Measurements from ENCODE around the gene OTOG. TPM values are rescaled to one million over a fixed set of nuclear protein-coding genes. Genes with fewer than 3 reads are reported as not detected.
"Not testable (repeated sequence)": the region's sequence is repeated elsewhere in the genome, so short reads cannot be mapped to it uniquely, and the experiment has no call there.

Gene OTOG
- total and polyA plus RNA-seq, 7 experiments from 2014 or later, result not detected

- Histone ChIP-seq H3K27me3 (ENCODE audit: control insufficient read depth in 2 of 2, insufficient read depth in 2 of 2, low read length in 2 of 2) (no peaks in the 10 kb centered on the region), H3K36me3 (ENCODE audit: control insufficient read depth in 2 of 3, insufficient read depth in 3 of 3, low read length in 3 of 3) (no peaks in the 10 kb centered on the region), H3K4me1 (ENCODE audit: control insufficient read depth in 2 of 2, insufficient read depth in 2 of 2, low read length in 2 of 2) (no peaks in the 10 kb centered on the region), H3K27ac (ENCODE audit: low read depth, low read length) (no peak overlapping the region), H3K4me3 (ENCODE audit: low read length) (no peak overlapping the region), H3K9me3 (ENCODE audit: control insufficient read depth in 2 of 3, low read length in 3 of 3) (no peaks in the 10 kb centered on the region)
- Mint-ChIP-seq H3K9me3 (no peaks in the 10 kb centered on the region), H3K4me3 (no peak overlapping the region), H3K27me3 (peaks cover 4 to 25% (median 14%) of the 10 kb centered on the region in 5 donors), H3K4me1 (peaks cover 0 to 1% (median 0%) of the 10 kb centered on the region in 7 donors), H3K27ac (no peak overlapping the region), H3K36me3 (no peaks in the 10 kb centered on the region)
- intact Hi-C loops (cut with micrococcal nuclease), result no loop called here
- no peak for ATAC-seq
- ChIA-PET POLR2A (no interaction called here), CTCF (interaction anchor here (0.6 kb wide), 1 partner anchor 13 kb away, joined by 3 read pairs; no protein-coding TSS in a partner anchor)
- no peak for DNase-seq
These were observed 65.4 kb downstream of the OTOG start for GRCh38 chr11:17612221-17613188.

GRCh38 chr11:17613428-17613962, 66.4 kb downstream of the OTOG start:
- no peak overlapping the region for H3K27ac ChIP-seq (ENCODE audit: low read depth, low read length)
- intact Hi-C loops (cut with micrococcal nuclease), result no loop called here
- no peaks in the 10 kb centered on the region for H3K9me3 ChIP-seq (ENCODE audit: control insufficient read depth in 2 of 3, low read length in 3 of 3)
- ATAC-seq (no peak), DNase-seq (no peak)
- no peaks in the 10 kb centered on the region for H3K4me1 ChIP-seq (ENCODE audit: control insufficient read depth in 2 of 2, insufficient read depth in 2 of 2, low read length in 2 of 2)
- H3K9me3 Mint-ChIP-seq, result no peaks in the 10 kb centered on the region
- H3K4me3 Mint-ChIP-seq, result no peak overlapping the region
- ChIA-PET CTCF (no interaction called here), POLR2A (no interaction called here)
- H3K36me3 ChIP-seq (ENCODE audit: control insufficient read depth in 2 of 3, insufficient read depth in 3 of 3, low read length in 3 of 3), result no peaks in the 10 kb centered on the region
- H3K27me3 ChIP-seq (ENCODE audit: control insufficient read depth in 2 of 2, insufficient read depth in 2 of 2, low read length in 2 of 2), result no peaks in the 10 kb centered on the region
- no peak overlapping the region for H3K27ac Mint-ChIP-seq
- H3K4me1 Mint-ChIP-seq, result peaks cover 0 to 1% (median 0%) of the 10 kb centered on the region in 7 donors
- H3K27me3 Mint-ChIP-seq, result peaks cover 4 to 30% (median 14%) of the 10 kb centered on the region in 5 donors
- H3K36me3 Mint-ChIP-seq, result no peaks in the 10 kb centered on the region
- H3K4me3 ChIP-seq (ENCODE audit: low read length), result no peak overlapping the region

- H3K9me3 Mint-ChIP-seq, result peaks cover 0 to under 1% (median 0%) of the 10 kb centered on the region in 11 donors
- CTCF ChIA-PET, result no interaction called here
- intact Hi-C loops (cut with micrococcal nuclease), result no loop called here
These were observed 66.9 kb downstream of the OTOG start for GRCh38 chr11:17613983-17614382.

DNA sequence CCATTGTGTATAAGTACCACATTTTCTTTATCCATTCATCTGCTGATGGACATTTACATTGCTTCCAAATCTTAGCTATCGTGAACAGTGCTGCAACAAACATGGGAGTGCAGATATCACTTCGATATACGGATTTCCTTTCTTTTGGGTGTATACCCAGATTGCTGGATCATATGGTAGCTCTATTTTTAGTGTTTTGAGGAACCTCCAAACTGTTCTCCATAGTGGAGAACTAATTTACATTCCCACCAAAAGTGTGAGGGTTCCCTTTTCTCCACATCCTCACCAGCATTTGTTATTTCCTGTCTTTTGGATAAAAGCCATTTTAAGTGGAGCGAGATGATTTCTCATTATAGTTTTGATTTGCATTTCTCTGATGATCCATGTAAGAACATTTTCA, 75.7 kb downstream of the OTOG start:
- H3K4me3 Mint-ChIP-seq; DNase-seq; POLR2A ChIA-PET; H3K4me1 ChIP-seq (ENCODE audit: control insufficient read depth in 2 of 2, insufficient read depth in 2 of 2, low read length in 2 of 2); ATAC-seq; H3K9me3 ChIP-seq (ENCODE audit: control insufficient read depth in 2 of 3, low read length in 3 of 3); CTCF ChIA-PET; H3K36me3 ChIP-seq (ENCODE audit: control insufficient read depth in 2 of 3, insufficient read depth in 3 of 3, low read length in 3 of 3); H3K4me3 ChIP-seq (ENCODE audit: low read length); H3K36me3 Mint-ChIP-seq; H3K4me1 Mint-ChIP-seq; H3K27ac ChIP-seq (ENCODE audit: low read depth, low read length); H3K27ac Mint-ChIP-seq; H3K27me3 ChIP-seq (ENCODE audit: control insufficient read depth in 2 of 2, insufficient read depth in 2 of 2, low read length in 2 of 2); intact Hi-C loops (cut with micrococcal nuclease): not testable (repeated sequence)
- peaks cover 3 to 30% (median 14%) of the 10 kb centered on the region in 11 donors for H3K9me3 Mint-ChIP-seq
- H3K27me3 Mint-ChIP-seq, result peaks cover 37 to 72% (median 49%) of the 10 kb centered on the region in 5 donors

More at GRCh38 chr11:17613983-17614382, 66.9 kb downstream of the OTOG start:
- Mint-ChIP-seq H3K27me3 (peaks cover 4 to 33% (median 14%) of the 10 kb centered on the region in 5 donors), H3K36me3 (no peaks in the 10 kb centered on the region), H3K4me1 (peaks cover 0 to 1% (median 0%) of the 10 kb centered on the region in 7 donors), H3K4me3 (no peak overlapping the region), H3K27ac (no peak overlapping the region)
- no peak for ATAC-seq
- Histone ChIP-seq H3K27me3 (ENCODE audit: control insufficient read depth in 2 of 2, insufficient read depth in 2 of 2, low read length in 2 of 2) (no peaks in the 10 kb centered on the region), H3K4me1 (ENCODE audit: control insufficient read depth in 2 of 2, insufficient read depth in 2 of 2, low read length in 2 of 2) (no peaks in the 10 kb centered on the region), H3K36me3 (ENCODE audit: control insufficient read depth in 2 of 3, insufficient read depth in 3 of 3, low read length in 3 of 3) (no peaks in the 10 kb centered on the region), H3K4me3 (ENCODE audit: low read length) (no peak overlapping the region), H3K27ac (ENCODE audit: low read depth, low read length) (no peak overlapping the region), H3K9me3 (ENCODE audit: control insufficient read depth in 2 of 3, low read length in 3 of 3) (no peaks in the 10 kb centered on the region)
- POLR2A ChIA-PET, result no interaction called here
- DNase-seq, result no peak

DNA sequence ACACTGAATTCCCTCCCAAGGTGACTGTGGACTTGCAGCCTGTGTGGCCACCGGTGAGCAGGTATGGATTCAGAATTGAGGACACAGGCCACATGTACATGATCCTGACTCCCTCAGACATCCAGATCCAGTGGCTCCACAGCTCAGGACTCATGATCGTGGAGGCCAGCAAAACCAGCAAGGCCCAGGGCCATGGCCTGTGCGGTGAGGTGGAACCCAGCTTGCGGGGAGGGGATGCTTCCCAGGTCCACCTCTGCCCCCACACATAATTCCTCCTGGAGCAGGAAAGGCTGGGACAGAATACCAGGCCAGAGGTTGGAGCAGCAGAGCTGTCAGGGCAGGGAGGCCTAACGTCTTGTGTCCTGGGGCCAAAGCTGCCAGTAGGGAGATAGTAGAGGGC, 82.1 kb downstream of the OTOG start:
- intact Hi-C loops (cut with micrococcal nuclease), result no loop called here
- Mint-ChIP-seq H3K36me3 (no peaks in the 10 kb centered on the region), H3K9me3 (peaks cover 0 to 1% (median 0%) of the 10 kb centered on the region in 11 donors), H3K4me1 (no peaks in the 10 kb centered on the region), H3K27ac (no peak overlapping the region), H3K27me3 (peaks cover 25 to 57% (median 52%) of the 10 kb centered on the region in 5 donors), H3K4me3 (no peak overlapping the region)
- Histone ChIP-seq H3K4me1 (ENCODE audit: control insufficient read depth in 2 of 2, insufficient read depth in 2 of 2, low read length in 2 of 2) (no peaks in the 10 kb centered on the region), H3K9me3 (ENCODE audit: control insufficient read depth in 2 of 3, low read length in 3 of 3) (no peaks in the 10 kb centered on the region), H3K4me3 (ENCODE audit: low read length) (no peak overlapping the region), H3K27me3 (ENCODE audit: control insufficient read depth in 2 of 2, insufficient read depth in 2 of 2, low read length in 2 of 2) (no peaks in the 10 kb centered on the region), H3K36me3 (ENCODE audit: control insufficient read depth in 2 of 3, insufficient read depth in 3 of 3, low read length in 3 of 3) (no peaks in the 10 kb centered on the region), H3K27ac (ENCODE audit: low read depth, low read length) (no peak overlapping the region)
- ATAC-seq (no peak), DNase-seq (no peak)
- ChIA-PET CTCF (no interaction called here), POLR2A (no interaction called here)

GRCh38 chr11:17630936-17631335, 83.9 kb downstream of the OTOG start:
- DNase-seq (no peak), ATAC-seq (no peak)
- Histone ChIP-seq H3K27me3 (ENCODE audit: control insufficient read depth in 2 of 2, insufficient read depth in 2 of 2, low read length in 2 of 2) (no peaks in the 10 kb centered on the region), H3K4me3 (ENCODE audit: low read length) (no peak overlapping the region), H3K4me1 (ENCODE audit: control insufficient read depth in 2 of 2, insufficient read depth in 2 of 2, low read length in 2 of 2) (no peaks in the 10 kb centered on the region), H3K9me3 (ENCODE audit: control insufficient read depth in 2 of 3, low read length in 3 of 3) (no peaks in the 10 kb centered on the region), H3K36me3 (ENCODE audit: control insufficient read depth in 2 of 3, insufficient read depth in 3 of 3, low read length in 3 of 3) (no peaks in the 10 kb centered on the region), H3K27ac (ENCODE audit: low read depth, low read length) (no peak overlapping the region)
- H3K27ac Mint-ChIP-seq, result no peak overlapping the region
- intact Hi-C loops (cut with micrococcal nuclease), result no loop called here
- peaks cover 0 to 1% (median 0%) of the 10 kb centered on the region in 11 donors for H3K9me3 Mint-ChIP-seq
- no peak overlapping the region for H3K4me3 Mint-ChIP-seq
- peaks cover 20 to 43% (median 38%) of the 10 kb centered on the region in 5 donors for H3K27me3 Mint-ChIP-seq
- CTCF ChIA-PET, result no interaction called here
- POLR2A ChIA-PET, result no interaction called here
- no peaks in the 10 kb centered on the region for H3K4me1 Mint-ChIP-seq
- H3K36me3 Mint-ChIP-seq, result no peaks in the 10 kb centered on the region
